K562 (cell line): ENCODE measurements around the gene DYNLT2B. TPM values are rescaled to one million over a fixed set of nuclear protein-coding genes. Genes with fewer than 3 reads are reported as not detected.

Experiments
- CREB3L1 ChIP-seq: fragments of 450-650 bp; IDR thresholded peaks from 2 replicates; pipeline ENCODE4 v1.6.1; 2014; ENCODE audit warnings: low read depth, mild to moderate bottlenecking, moderate library complexity, borderline replicate concordance
- CTCF ChIP-seq, 3 experiments: IDR thresholded peaks in 2 of 3; conservative IDR thresholded peaks in 1 of 3; 2 replicates each; pipeline ENCODE4 v1.5.1; 2011 to 2012; ENCODE audit warnings: low read length in 3 of 3, mild to moderate bottlenecking in 3 of 3, control low read depth in 2 of 3, improper control_type of control experiment in 1 of 3, inconsistent platforms in 1 of 3, low read depth in 1 of 3, mixed read lengths in 1 of 3, moderate library complexity in 1 of 3; ENCODE audit not compliant: insufficient read depth in 2 of 3
- CXXC5 ChIP-seq: fragments of 250-450 bp; sonication (Bioruptor Pico); IDR thresholded peaks from 2 replicates; pipeline ENCODE4 v1.8.0; 2022; ENCODE audit warnings: inconsistent platforms, mild to moderate bottlenecking, moderate library complexity
- GATAD2A ChIP-seq: fragments of 450-650 bp; IDR thresholded peaks from 2 replicates; pipeline ENCODE4 v1.6.1; 2017
- HBP1 ChIP-seq: fragments of 450-650 bp; formaldehyde crosslinking; IDR thresholded peaks from 2 replicates; pipeline ENCODE4 v1.4.0; 2022; ENCODE audit warnings: missing genetic modification characterization
- HDGF ChIP-seq: fragments of 450-650 bp; IDR thresholded peaks from 2 replicates; pipeline ENCODE4 v1.6.1; 2016
- HES1 ChIP-seq: fragments of 450-650 bp; IDR thresholded peaks from 2 replicates; pipeline ENCODE4 v1.6.1; 2016; ENCODE audit warnings: low read depth, mild to moderate bottlenecking, moderate library complexity
- MCM3 ChIP-seq: fragments of 450-650 bp; IDR thresholded peaks from 2 replicates; pipeline ENCODE4 v1.6.1; 2016
- NBN ChIP-seq: fragments of 450-650 bp; IDR thresholded peaks from 2 replicates; pipeline ENCODE4 v1.6.1; 2016; ENCODE audit warnings: low read depth, mild to moderate bottlenecking
- OTX1 ChIP-seq: fragments of 450-650 bp; formaldehyde crosslinking; IDR thresholded peaks from 2 replicates; pipeline ENCODE4 v1.4.0; 2022; ENCODE audit warnings: mild to moderate bottlenecking
- POLR2AphosphoS2 ChIP-seq: IDR thresholded peaks from 2 replicates; pipeline ENCODE4 v1.6.1; 2012; ENCODE audit warnings: low read length, improper control_type of control experiment
- RAD21 ChIP-seq, 2 experiments: fragments of 250-450 bp in 1 of 2; fragments of 450-650 bp in 1 of 2; sonication (Bioruptor Pico) in 1 of 2; formaldehyde crosslinking in 1 of 2; IDR thresholded peaks in 1 of 2; conservative IDR thresholded peaks in 1 of 2; 2 replicates each; pipeline versions ENCODE4 v1.4.0 to v1.8.0; 2020 to 2022; ENCODE audit warnings: mild to moderate bottlenecking in 2 of 2, moderate library complexity in 1 of 2
- SP1 ChIP-seq: sonication (generic); formaldehyde crosslinking; IDR thresholded peaks from 2 replicates; pipeline ENCODE4 v1.8.1; 2022; ENCODE audit warnings: mild to moderate bottlenecking, missing genetic modification reagents
- STAT5A ChIP-seq: IDR thresholded peaks from 2 replicates; pipeline ENCODE4 v1.6.1; 2012; ENCODE audit warnings: low read length, inconsistent platforms, borderline replicate concordance
- TEAD4 ChIP-seq, 2 experiments: sonication (generic) in 1 of 2; formaldehyde crosslinking in 1 of 2; IDR thresholded peaks; 2 replicates each; pipeline versions ENCODE4 v1.6.1 to v1.8.0; 2012 to 2022; ENCODE audit warnings: borderline replicate concordance in 1 of 2, inconsistent platforms in 1 of 2, low read length in 1 of 2, mild to moderate bottlenecking in 1 of 2, missing genetic modification reagents in 1 of 2
- TFAP4 ChIP-seq: sonication (generic); formaldehyde crosslinking; IDR thresholded peaks from 2 replicates; pipeline ENCODE4 v1.8.0; 2022; ENCODE audit warnings: missing genetic modification reagents, mild to moderate bottlenecking, moderate library complexity, borderline replicate concordance
- THRB ChIP-seq: fragments of 450-650 bp; formaldehyde crosslinking; conservative IDR thresholded peaks from 2 replicates; pipeline ENCODE4 v1.4.0; 2022; ENCODE audit warnings: mild to moderate bottlenecking, missing genetic modification characterization
- ZFX ChIP-seq: sonication (generic); formaldehyde crosslinking; IDR thresholded peaks from 2 replicates; pipeline ENCODE4 v1.8.0; 2022; ENCODE audit warnings: mild to moderate bottlenecking, missing genetic modification reagents, moderate library complexity
- ZNF12 ChIP-seq: sonication (generic); formaldehyde crosslinking; IDR thresholded peaks from 2 replicates; pipeline ENCODE4 v1.4.0; 2020; ENCODE audit warnings: mild to moderate bottlenecking, missing genetic modification reagents
- ZNF780A ChIP-seq: fragments of 250-450 bp; sonication (Bioruptor Pico); IDR thresholded peaks from 2 replicates; pipeline ENCODE4 v1.5.0; 2021; ENCODE audit warnings: mild to moderate bottlenecking
- polyA plus RNA-seq, 8 experiments: library from polyadenylated mRNA; depleted of rRNA in 4 of 8; stranded (reverse) in 5 of 8; unstranded in 3 of 8; fragments of >200 nt; fragmentation: Nextera tagmentation in 2 of 8; fragmentation: Illumina TruSeq in 1 of 8; extraction: Ambion mirVana in 2 of 8; extraction: Trizol in 1 of 8; gene quantifications; 2 replicates each; pipeline versions ENCODE4 v1.2.1 to v1.2.3, GENCODE V29; 2011 to 2014; ENCODE audit warnings: inconsistent platforms in 1 of 8, missing spikeins in 1 of 8
- total RNA-seq, 7 experiments: library from RNA; depleted of rRNA in 6 of 7; stranded (reverse); fragments of >200 nt in 6 of 7; fragmentation: Illumina TruSeq in 2 of 7; extraction: Trizol in 2 of 7; gene quantifications; 2 replicates each; pipeline versions ENCODE4 v1.2.1 to v1.2.3, GENCODE V29; 2011 to 2021; ENCODE audit warnings: low replicate concordance in 1 of 7

DYNLT2B gene
- total and polyA plus RNA-seq, 9 of the 15 experiments (the other 6 are each of a cell fraction or from before 2014, with no cell fraction given) = 6.5 to 19.9 (median 8.7) TPM

- TF ChIP-seq SP1 (0 out of 2 replicates have a peak, but pooled peaks have one; percentile 30), HES1 (no peak), POLR2AphosphoS2 (peak; percentile 100), CREB3L1 (peak; percentile 64), NBN (0 out of 2 replicates have a peak, but pooled peaks have one; percentile 23), HDGF (no peak), TFAP4 (CRISPR knock-in tag) (peak; percentile 79), GATAD2A (peak; percentile 5; the same call in 1 of the 2 replicates), ZNF780A (no peak), OTX1 (no peak), THRB (CRISPR knock-in tag) (no peak; the same call in 1 of the 2 replicates), CXXC5 (CRISPR knock-in tag) (peak; percentile 84), HBP1 (CRISPR knock-in tag) (peak; percentile 16), RAD21 (CRISPR knock-in tag; conservative IDR thresholded peaks at IDR 0.05 in 1 of 2, IDR thresholded peaks at IDR 0.05 in 1 of 2) (peak in 1 of 2 experiments; percentile 35; a peak in 3 of 4 replicates), CTCF (IDR thresholded peaks at IDR 0.05 in 2 of 3, conservative IDR thresholded peaks at IDR 0.05 in 1 of 3; ENCODE audit: insufficient read depth in 2 of 3, low read depth in 1 of 3, low read length in 3 of 3) (peak in 2 of 3 experiments; percentile 22 to 38; a peak in 2 of 6 replicates), TEAD4 (IDR thresholded peaks at IDR 0.05; ENCODE audit: low read length) (no peak), TEAD4 (CRISPR knock-in tag; IDR thresholded peaks at IDR 0.05; ENCODE audit: borderline replicate concordance) (no peak), ZFX (CRISPR knock-in tag) (peak; percentile 99), STAT5A (no peak), ZNF12 (peak; percentile 90), MCM3 (no peak)
Observed at GRCh38 chr3:196317687-196318467, at the start of gene DYNLT2B (continued).
